GM19238 (cell line): Measurements from ENCODE around the gene ASB18.

Experiments
- DNase-seq: peaks from one replicate; pipeline ENCODE4 v3.0.0; 2011; ENCODE audit warnings: low spot score; ENCODE audit not compliant: insufficient read length

The ASB18 gene

GRCh38 chr2:236241181-236242056 is 22.8 kb downstream of the ASB18 start:
- DNase-seq = no peak

- DNase-seq = no peak
Measured at GRCh38 chr2:236240228-236240990, 23.8 kb downstream of the ASB18 start.

DNA sequence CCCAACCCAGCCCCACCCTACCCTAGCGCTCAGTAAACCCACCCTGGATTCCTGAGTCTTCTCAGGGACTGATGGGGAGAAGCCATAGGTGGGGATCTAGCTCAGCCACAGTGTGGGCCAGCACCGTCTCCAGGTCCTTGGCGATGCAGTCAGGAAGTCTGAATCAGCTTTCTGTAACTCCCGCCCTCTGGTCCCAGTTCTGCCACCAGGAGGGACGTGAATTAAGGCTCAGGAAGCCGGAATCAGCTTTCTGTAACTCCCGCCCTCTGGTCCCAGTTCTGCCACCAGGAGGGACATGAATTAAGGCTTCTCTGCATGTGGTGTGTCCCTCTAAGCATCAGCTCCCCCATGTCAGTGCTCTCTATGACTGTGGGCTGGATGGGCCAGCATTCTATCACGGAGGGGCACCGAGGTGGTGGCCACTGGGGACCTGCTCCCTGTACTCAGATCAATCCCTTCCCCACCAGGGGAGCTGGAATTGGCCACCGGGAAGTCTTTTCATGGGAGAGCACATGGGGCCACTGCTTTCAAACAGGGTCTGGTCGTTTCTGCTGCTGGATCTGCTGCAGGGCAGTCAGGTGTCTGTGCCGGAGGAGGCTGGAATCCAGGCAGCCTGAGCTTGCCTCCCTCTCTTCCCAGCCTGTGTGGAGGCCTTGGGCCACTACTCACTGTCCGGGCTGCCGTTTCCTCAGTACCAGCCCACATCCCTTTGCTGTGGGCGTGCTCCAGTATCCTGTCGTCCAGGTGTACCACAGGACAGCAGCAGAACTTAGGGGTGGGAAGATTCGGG is 24.7 kb downstream of the ASB18 start:
- DNase-seq = no peak

DNA sequence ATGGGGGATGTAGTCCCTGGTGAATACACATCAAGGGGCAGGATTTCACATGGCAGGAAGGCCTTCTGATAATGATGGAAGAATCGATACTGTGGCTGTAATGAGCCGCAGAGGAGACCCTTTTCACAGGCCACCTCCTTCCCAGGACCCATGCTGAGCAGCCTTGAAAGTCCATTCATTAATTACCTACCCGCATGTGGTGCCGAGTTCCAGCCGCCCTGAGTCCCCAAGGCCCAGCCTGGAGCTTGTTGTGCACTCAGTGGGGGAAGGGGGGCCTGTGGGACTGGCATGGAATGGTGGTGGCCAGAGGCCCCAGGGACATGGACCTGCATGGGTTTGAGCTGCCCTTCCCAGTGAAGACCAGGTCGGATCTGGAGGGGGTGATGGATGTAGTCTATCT is 25.5 kb downstream of the ASB18 start:
- DNase-seq = no peak

DNA sequence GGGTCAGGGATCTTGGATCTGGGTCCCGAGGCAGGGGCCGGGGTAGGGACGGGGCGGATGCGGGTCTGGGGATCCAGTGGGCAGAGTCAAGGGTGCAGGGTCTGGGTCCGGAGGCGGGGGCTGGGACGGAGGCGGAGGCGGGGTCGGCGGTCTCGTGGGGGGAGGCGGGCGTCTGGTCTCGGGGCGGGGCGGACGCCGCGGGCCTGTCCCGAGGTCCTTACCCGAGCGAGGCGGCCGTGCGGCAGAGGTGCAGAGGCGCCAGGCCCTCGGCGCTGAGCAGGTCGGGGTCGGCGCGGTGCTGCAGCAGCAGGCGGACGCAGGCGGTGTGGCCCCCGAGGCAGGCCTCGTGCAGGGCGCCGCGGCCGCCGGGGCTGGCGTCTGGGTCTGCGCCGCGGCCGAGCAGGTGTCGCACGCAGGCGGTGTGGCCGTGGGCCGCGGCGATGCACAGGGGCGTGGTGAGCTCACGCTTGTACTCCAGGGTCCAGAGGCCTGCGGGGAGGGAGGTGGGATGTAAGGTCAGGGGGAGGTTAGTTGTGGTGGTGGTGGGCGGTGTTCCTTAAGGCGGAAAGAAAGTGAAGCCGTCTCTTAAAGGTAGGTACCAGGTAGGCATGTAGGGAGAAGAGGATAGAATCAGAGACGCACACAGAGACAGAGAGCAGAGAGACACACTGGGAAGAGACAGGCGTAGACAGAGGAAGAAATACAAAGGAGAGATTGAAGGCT is 26.6 kb downstream of the ASB18 start:
- no peak for DNase-seq

GRCh38 chr2:236236559-236237452 is 27.4 kb downstream of the ASB18 start:
- no peak for DNase-seq

DNA sequence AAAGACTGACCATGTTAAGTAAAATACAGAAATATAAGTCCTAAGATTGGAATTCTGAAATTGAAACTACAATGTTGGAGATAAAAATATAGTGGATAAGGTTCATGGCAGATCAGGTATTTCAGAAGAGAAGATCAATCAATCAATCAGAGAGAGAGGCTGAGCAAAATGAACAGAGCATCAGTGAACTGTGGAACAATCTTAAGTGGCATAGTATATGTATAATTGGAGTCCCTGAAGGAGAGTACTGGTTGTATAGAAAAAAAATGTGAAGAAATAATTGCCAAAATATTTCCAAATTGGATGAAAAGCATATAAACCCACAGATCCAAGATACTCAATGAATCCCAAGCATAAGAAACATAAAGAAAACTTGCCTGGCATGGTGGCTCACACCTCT is 35.0 kb downstream of the ASB18 start:
- no peak for DNase-seq

- DNase-seq = no peak
Measured at GRCh38 chr2:236223675-236224074, 40.5 kb downstream of the ASB18 start.

- no peak for DNase-seq
Measured at GRCh38 chr2:236221798-236222197, 42.4 kb downstream of the ASB18 start.

GRCh38 chr2:236219411-236219810 is 44.8 kb downstream of the ASB18 start:
- DNase-seq = no peak

DNA sequence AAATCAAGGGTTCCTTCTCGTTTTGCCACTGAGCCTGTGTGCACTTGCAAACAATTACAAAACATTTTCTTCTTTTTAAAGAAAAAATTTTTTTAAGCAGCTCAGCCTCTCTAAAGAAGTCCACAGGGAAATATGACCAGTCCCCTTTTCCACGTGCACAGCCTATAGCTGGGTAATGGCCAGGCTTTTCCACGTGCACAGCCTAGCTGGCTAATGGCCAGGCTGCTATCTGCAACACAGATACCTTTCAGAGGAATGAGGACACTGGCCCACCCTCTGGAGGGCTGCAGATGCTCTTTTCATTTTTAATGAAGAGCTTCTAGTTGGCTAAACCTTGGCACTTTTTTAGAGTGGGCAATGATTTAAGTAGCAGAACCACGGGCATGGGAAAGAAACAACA is 46.3 kb downstream of the ASB18 start:
- DNase-seq = no peak

DNA sequence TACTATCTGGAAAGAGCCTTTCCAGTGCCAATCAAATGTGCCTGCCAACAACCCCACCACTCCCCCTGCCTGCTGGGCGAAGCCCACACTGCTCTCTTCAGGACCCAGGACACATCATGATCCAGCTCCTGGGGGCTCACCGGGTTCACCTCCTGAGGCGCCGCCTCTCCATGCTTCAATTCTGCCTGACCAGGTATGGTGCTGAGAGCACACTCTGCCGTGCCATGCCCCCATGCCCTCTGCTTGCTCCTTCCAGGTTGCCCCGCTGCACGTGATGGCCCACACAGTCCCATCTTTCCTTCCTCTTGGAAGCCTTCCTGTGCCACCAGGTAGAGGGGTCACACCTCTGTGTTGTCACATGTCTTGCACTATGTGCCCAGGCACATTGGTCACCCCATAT is 47.5 kb downstream of the ASB18 start:
- DNase-seq = no peak

DNA sequence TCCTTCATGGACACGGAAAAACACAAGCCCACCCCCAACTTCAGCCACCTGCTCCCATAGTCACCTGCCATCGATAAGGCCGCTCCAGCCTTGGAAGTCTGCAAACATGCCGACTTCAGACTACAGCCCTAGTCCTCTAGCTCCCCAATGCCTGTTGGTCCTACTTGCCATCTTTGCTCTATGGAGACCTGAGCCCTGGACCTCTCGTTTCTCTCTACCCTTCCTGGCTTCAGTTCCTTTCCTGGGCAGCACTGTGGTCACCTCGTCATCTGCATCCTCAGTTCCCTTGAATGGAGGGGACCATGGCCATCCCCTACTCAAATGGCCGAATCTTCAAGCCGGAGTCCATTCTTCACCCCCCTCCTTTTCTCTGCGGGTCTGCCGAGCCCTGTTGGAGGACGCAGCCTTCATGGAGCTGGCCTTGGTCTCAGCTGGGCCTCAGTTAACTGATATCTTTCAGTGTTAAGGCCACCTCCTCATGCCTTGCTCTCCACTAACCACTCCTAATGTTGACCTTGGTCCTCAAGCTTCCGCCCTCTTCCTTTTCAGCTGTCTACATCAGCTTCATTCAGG is 48.4 kb downstream of the ASB18 start:
- DNase-seq = no peak

- DNase-seq = no peak
Measured at GRCh38 chr2:236215196-236215595, 49.0 kb downstream of the ASB18 start.

- no peak for DNase-seq
Measured at GRCh38 chr2:236214376-236214995, 49.7 kb downstream of the ASB18 start.

- DNase-seq = no peak
Measured at GRCh38 chr2:236211296-236211695, 52.9 kb downstream of the ASB18 start.

DNA sequence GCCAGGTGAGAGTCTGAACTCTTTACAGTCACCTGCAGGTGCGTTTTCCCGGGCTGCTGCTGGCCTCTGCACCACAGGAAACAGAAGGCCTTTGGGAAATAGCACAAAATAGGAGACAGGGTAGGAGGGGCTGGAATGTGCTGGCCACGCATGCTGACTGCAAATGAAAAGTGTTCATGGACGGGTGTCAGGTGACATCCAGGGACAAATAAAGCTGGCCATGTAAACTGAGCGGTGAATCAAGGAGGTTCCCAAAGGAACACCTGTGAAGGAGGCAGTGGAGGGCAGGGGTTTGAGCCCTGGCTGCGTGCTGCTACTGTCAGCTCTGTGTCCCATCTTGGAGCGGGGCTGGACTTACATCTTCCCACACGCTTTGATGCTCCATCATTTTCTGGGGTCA is 53.7 kb downstream of the ASB18 start:
- DNase-seq = no peak

DNA sequence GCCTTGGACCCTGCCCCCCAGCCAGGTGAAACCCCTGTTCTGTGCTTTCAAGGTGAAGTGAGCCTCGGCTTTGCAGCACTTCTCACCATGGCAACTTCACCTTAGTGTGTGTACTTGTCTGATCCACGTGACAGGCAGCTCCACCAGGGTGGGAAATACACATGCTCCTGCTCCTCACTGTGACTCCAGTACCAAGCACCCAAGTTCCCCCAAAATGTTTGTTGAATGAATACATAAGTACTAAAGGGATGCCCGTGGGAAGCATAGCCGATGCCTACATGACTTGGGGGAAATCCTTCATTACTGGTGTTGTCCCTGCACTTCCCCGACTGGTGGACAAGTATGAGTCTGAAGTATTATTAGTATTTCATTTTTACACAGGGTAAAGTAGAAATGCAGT is 54.2 kb downstream of the ASB18 start:
- DNase-seq = no peak

- no peak for DNase-seq
Measured at GRCh38 chr2:236209535-236209934, 54.7 kb downstream of the ASB18 start.
